ENCODE data around the gene DPH7. TPM values are rescaled to one million over a fixed set of nuclear protein-coding genes. Genes with fewer than 3 reads are reported as not detected.
"Not testable (repeated sequence)": the region's sequence is repeated elsewhere in the genome, so short reads cannot be mapped to it uniquely, and the experiment has no call there.

The DPH7 gene
- total RNA-seq, 1 experiment from 2014 or later: 27.5 TPM

DNA sequence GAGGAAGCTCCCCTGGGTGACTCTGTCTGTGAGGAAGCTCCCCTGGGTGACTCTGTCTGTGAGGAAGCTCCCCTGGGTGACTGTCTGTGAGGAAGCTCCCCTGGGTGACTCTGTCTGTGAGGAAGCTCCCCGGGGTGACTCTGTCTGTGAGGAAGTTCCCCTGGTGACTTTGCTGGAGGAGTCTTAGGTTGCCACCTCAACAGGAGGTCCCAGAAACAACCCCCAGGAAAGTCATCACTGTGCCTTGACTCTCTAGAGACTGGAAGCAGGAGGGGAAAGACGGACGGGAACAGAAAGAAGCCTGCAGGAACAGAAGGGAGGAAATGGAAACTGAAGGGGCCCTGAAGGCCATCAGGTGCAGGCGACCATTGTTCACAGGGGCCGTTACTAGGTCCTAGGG is 10.3 kb downstream of the DPH7 start:
- H3K9me3 ChIP-seq (ENCODE audit: low read length); H3K27ac ChIP-seq (ENCODE audit: low read length); DNase-seq; H4K20me1 ChIP-seq (ENCODE audit: insufficient read depth, low read depth, low read length); H3K9ac ChIP-seq (ENCODE audit: low read length); H3K4me3 ChIP-seq (ENCODE audit: low read length); H3K9me2 ChIP-seq (replicated peaks; ENCODE audit: insufficient read depth, low read length); H3K4me1 ChIP-seq (ENCODE audit: low read length); H3K27me3 ChIP-seq (ENCODE audit: low read length); H2AFZ ChIP-seq (ENCODE audit: low read length); H3K4me2 ChIP-seq (ENCODE audit: low read depth, low read length, poor library complexity, severe bottlenecking): not testable (repeated sequence)
- H3K79me2 ChIP-seq (ENCODE audit: low read length): peaks cover 14% of the 10 kb centered on the region; the same call in 1 of the 2 replicates
- peaks cover 26% of the 10 kb centered on the region for H3K36me3 ChIP-seq (ENCODE audit: insufficient read depth, low read length)

DNA sequence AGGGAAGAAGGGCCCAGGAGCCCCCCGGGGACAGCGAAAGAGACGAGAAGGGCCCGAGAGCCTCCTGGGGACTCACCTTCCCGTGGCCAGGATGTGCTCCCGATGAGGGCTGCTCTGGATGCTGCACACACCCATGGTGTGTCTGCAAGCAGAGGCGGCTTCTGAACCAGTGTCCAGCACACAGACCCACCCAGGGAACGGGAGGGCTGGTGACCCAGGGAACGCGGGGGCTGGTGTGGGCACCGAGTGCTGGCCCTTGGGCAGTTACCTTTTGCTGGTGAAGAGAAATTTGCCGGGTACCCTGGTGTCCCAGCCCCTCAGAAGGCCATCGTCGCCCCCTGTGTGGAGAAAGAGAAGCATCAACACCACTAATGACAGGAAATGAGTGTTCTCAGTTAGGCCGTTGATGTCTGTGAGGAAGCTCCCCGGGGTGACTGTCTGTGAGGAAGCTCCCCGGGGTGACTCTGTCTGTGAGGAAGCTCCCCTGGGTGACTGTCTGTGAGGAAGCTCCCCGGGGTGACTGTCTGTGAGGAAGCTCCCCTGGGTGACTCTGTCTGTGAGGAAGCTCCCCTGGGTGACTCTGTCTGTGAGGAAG is 13.8 kb downstream of the DPH7 start:
- no peak for DNase-seq
- Histone ChIP-seq H3K27ac (ENCODE audit: low read length) (no peak overlapping the region), H3K9me3 (ENCODE audit: low read length) (no peaks in the 10 kb centered on the region), H3K4me2 (ENCODE audit: low read depth, low read length, poor library complexity, severe bottlenecking) (no peak overlapping the region), H2AFZ (ENCODE audit: low read length) (no peak overlapping the region), H4K20me1 (ENCODE audit: insufficient read depth, low read depth, low read length) (0 out of 2 replicates have a peak, but pooled peaks cover 5% of the 10 kb centered on the region), H3K36me3 (ENCODE audit: insufficient read depth, low read length) (peaks cover 17% of the 10 kb centered on the region), H3K79me2 (ENCODE audit: low read length) (0 out of 2 replicates have a peak, but pooled peaks cover 10% of the 10 kb centered on the region), H3K27me3 (ENCODE audit: low read length) (no peaks in the 10 kb centered on the region), H3K4me3 (ENCODE audit: low read length) (no peak overlapping the region), H3K4me1 (ENCODE audit: low read length) (no peaks in the 10 kb centered on the region), H3K9ac (ENCODE audit: low read length) (no peak overlapping the region), H3K9me2 (replicated peaks; ENCODE audit: insufficient read depth, low read length) (no peaks in the 10 kb centered on the region)

GRCh38 chr9:137564134-137564533 is 14.6 kb downstream of the DPH7 start:
- Histone ChIP-seq H3K4me2 (ENCODE audit: low read depth, low read length, poor library complexity, severe bottlenecking) (no peak overlapping the region), H3K4me1 (ENCODE audit: low read length) (no peaks in the 10 kb centered on the region), H3K4me3 (ENCODE audit: low read length) (no peak overlapping the region), H3K27me3 (ENCODE audit: low read length) (no peaks in the 10 kb centered on the region), H3K9me3 (ENCODE audit: low read length) (no peaks in the 10 kb centered on the region), H2AFZ (ENCODE audit: low read length) (no peak overlapping the region), H3K36me3 (ENCODE audit: insufficient read depth, low read length) (peaks cover 18% of the 10 kb centered on the region), H3K27ac (ENCODE audit: low read length) (no peak overlapping the region), H3K9me2 (replicated peaks; ENCODE audit: insufficient read depth, low read length) (no peaks in the 10 kb centered on the region), H4K20me1 (ENCODE audit: insufficient read depth, low read depth, low read length) (0 out of 2 replicates have a peak, but pooled peaks cover 5% of the 10 kb centered on the region), H3K9ac (ENCODE audit: low read length) (no peak overlapping the region), H3K79me2 (ENCODE audit: low read length) (0 out of 2 replicates have a peak, but pooled peaks cover 10% of the 10 kb centered on the region)
- no peak for DNase-seq

GRCh38 chr9:137558127-137558526 is 20.6 kb downstream of the DPH7 start:
- H3K4me3 ChIP-seq (ENCODE audit: low read length): no peak overlapping the region
- no peaks in the 10 kb centered on the region for H3K79me2 ChIP-seq (ENCODE audit: low read length)
- H3K9ac ChIP-seq (ENCODE audit: low read length): no peak overlapping the region
- no peak overlapping the region for H3K27ac ChIP-seq (ENCODE audit: low read length)
- H2AFZ ChIP-seq (ENCODE audit: low read length): no peak overlapping the region
- no peaks in the 10 kb centered on the region for H3K9me2 ChIP-seq (replicated peaks; ENCODE audit: insufficient read depth, low read length)
- no peaks in the 10 kb centered on the region for H4K20me1 ChIP-seq (ENCODE audit: insufficient read depth, low read depth, low read length)
- H3K4me2 ChIP-seq (ENCODE audit: low read depth, low read length, poor library complexity, severe bottlenecking): no peak overlapping the region
- DNase-seq: no peak
- no peaks in the 10 kb centered on the region for H3K27me3 ChIP-seq (ENCODE audit: low read length)
- peaks cover 14% of the 10 kb centered on the region for H3K36me3 ChIP-seq (ENCODE audit: insufficient read depth, low read length)
- H3K9me3 ChIP-seq (ENCODE audit: low read length): no peaks in the 10 kb centered on the region
- H3K4me1 ChIP-seq (ENCODE audit: low read length): no peaks in the 10 kb centered on the region

GRCh38 chr9:137556069-137556838 is 22.5 kb downstream of the DPH7 start:
- H4K20me1 ChIP-seq (ENCODE audit: insufficient read depth, low read depth, low read length): no peaks in the 10 kb centered on the region
- peaks cover 10% of the 10 kb centered on the region for H3K79me2 ChIP-seq (ENCODE audit: low read length)
- no peak overlapping the region for H3K27ac ChIP-seq (ENCODE audit: low read length)
- no peak overlapping the region for H2AFZ ChIP-seq (ENCODE audit: low read length)
- H3K36me3 ChIP-seq (ENCODE audit: insufficient read depth, low read length): peaks cover 10% of the 10 kb centered on the region
- H3K4me3 ChIP-seq (ENCODE audit: low read length): no peak overlapping the region
- H3K9ac ChIP-seq (ENCODE audit: low read length): no peak overlapping the region
- H3K9me2 ChIP-seq (replicated peaks; ENCODE audit: insufficient read depth, low read length): no peaks in the 10 kb centered on the region
- H3K27me3 ChIP-seq (ENCODE audit: low read length): no peaks in the 10 kb centered on the region
- DNase-seq: no peak
- H3K4me2 ChIP-seq (ENCODE audit: low read depth, low read length, poor library complexity, severe bottlenecking): no peak overlapping the region
- H3K4me1 ChIP-seq (ENCODE audit: low read length): peaks cover 8% of the 10 kb centered on the region
- no peaks in the 10 kb centered on the region for H3K9me3 ChIP-seq (ENCODE audit: low read length)

DNA sequence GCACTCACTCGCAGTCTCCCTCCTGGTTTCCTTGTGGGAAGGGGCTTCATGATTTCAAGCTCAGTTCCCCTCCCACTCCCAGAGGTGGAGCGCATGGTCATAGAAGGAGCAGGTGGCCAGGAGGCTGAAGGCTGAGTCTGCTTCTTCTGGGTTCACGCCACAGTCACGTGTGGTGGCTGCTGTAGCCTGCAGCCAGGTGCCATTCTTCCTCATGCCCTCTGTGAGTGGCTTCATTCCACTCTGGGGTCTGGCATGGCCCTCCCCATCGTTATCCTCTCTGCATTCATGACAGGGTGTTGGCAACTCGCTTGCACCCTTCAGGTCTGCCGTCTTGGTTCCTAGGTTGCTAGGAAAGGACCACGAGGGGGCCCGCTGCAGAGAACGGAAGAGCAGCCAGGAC is 23.5 kb downstream of the DPH7 start:
- H3K36me3 ChIP-seq (ENCODE audit: insufficient read depth, low read length): peaks cover 10% of the 10 kb centered on the region
- no peak overlapping the region for H3K27ac ChIP-seq (ENCODE audit: low read length)
- no peaks in the 10 kb centered on the region for H3K9me2 ChIP-seq (replicated peaks; ENCODE audit: insufficient read depth, low read length)
- H3K9ac ChIP-seq (ENCODE audit: low read length): no peak overlapping the region
- H3K27me3 ChIP-seq (ENCODE audit: low read length): no peaks in the 10 kb centered on the region
- peaks cover 11% of the 10 kb centered on the region for H3K4me1 ChIP-seq (ENCODE audit: low read length)
- H4K20me1 ChIP-seq (ENCODE audit: insufficient read depth, low read depth, low read length): no peaks in the 10 kb centered on the region
- no peak overlapping the region for H3K4me3 ChIP-seq (ENCODE audit: low read length)
- no peak overlapping the region for H3K4me2 ChIP-seq (ENCODE audit: low read depth, low read length, poor library complexity, severe bottlenecking)
- peaks cover 10% of the 10 kb centered on the region for H3K79me2 ChIP-seq (ENCODE audit: low read length)
- DNase-seq: no peak
- no peak overlapping the region for H2AFZ ChIP-seq (ENCODE audit: low read length)
- no peaks in the 10 kb centered on the region for H3K9me3 ChIP-seq (ENCODE audit: low read length)

GRCh38 chr9:137554349-137554748 is 24.4 kb downstream of the DPH7 start:
- no peak overlapping the region for H3K9ac ChIP-seq (ENCODE audit: low read length)
- H3K27ac ChIP-seq (ENCODE audit: low read length): no peak overlapping the region
- H3K4me2 ChIP-seq (ENCODE audit: low read depth, low read length, poor library complexity, severe bottlenecking): no peak overlapping the region
- H2AFZ ChIP-seq (ENCODE audit: low read length): no peak overlapping the region
- peaks cover 6% of the 10 kb centered on the region for H3K36me3 ChIP-seq (ENCODE audit: insufficient read depth, low read length)
- DNase-seq: no peak
- no peaks in the 10 kb centered on the region for H3K9me2 ChIP-seq (replicated peaks; ENCODE audit: insufficient read depth, low read length)
- H3K4me3 ChIP-seq (ENCODE audit: low read length): no peak overlapping the region
- H3K79me2 ChIP-seq (ENCODE audit: low read length): peaks cover 10% of the 10 kb centered on the region
- H3K4me1 ChIP-seq (ENCODE audit: low read length): peaks cover 11% of the 10 kb centered on the region
- H3K27me3 ChIP-seq (ENCODE audit: low read length): no peaks in the 10 kb centered on the region
- no peaks in the 10 kb centered on the region for H3K9me3 ChIP-seq (ENCODE audit: low read length)
- H4K20me1 ChIP-seq (ENCODE audit: insufficient read depth, low read depth, low read length): no peaks in the 10 kb centered on the region

DNA sequence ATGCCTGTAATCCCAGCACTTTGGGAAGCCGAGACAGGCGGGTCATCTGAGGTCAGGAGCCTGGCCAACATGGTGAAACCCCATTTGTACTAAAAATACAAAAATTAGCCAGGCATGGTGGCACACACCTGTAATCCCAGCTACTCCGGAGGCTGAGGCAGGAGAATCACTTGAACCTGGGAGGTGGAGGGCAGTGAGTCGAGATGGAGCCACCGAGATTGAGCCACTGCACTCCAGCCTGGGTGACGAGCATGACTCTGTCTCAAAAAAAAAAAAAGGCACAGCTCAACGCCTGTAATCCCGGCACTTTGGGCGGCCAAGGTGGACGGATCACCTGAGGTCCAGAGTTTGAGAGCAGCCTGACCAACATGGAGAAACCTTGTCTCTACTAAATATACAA is 25.1 kb downstream of the DPH7 start:
- not testable (repeated sequence) for H3K27me3 ChIP-seq (ENCODE audit: low read length); H3K27ac ChIP-seq (ENCODE audit: low read length); H3K36me3 ChIP-seq (ENCODE audit: insufficient read depth, low read length); DNase-seq; H3K9ac ChIP-seq (ENCODE audit: low read length); H4K20me1 ChIP-seq (ENCODE audit: insufficient read depth, low read depth, low read length); H3K4me3 ChIP-seq (ENCODE audit: low read length); H2AFZ ChIP-seq (ENCODE audit: low read length); H3K4me2 ChIP-seq (ENCODE audit: low read depth, low read length, poor library complexity, severe bottlenecking); H3K9me3 ChIP-seq (ENCODE audit: low read length); H3K9me2 ChIP-seq (replicated peaks; ENCODE audit: insufficient read depth, low read length)
- Histone ChIP-seq H3K79me2 (ENCODE audit: low read length) (peaks cover 10% of the 10 kb centered on the region), H3K4me1 (ENCODE audit: low read length) (peaks cover 11% of the 10 kb centered on the region)

Data from Karpas-422 (cell line).